Measurements from ENCODE around the gene HSPG2. TPM values are rescaled to one million over a fixed set of nuclear protein-coding genes. Genes with fewer than 3 reads are reported as not detected.

Gene HSPG2
- total and polyA plus RNA-seq, 2 of the 13 experiments (the other 11 are each of a cell fraction or from before 2014, with no cell fraction given) = 9.1 to 13.1 TPM

DNA sequence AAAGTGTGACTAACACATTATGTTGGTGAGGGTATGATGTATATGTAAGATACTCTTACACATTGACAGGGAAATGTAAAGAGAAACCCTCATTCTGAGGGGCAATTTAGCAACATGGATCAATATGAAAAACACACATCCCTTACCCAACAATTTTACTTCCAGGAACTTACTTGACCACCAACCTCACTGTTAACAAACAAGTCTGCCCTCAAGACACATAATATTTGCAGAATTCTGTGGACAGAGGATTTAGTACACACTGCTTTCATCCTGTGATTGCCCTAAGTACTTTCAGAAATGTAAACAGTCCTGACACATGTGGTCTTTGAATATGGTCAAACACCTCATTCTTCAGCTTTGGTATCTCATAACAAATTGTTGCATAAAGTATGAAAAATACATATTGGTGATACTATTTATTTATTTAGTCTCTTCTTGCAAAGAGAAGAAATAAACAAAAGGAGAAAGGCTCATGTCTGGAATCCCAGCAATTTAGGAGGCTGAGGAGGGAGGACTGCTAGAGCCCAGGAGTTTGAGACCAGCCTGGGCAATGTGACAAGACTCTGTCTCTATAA is 161.0 kb downstream of the HSPG2 start (continued):
- peak; percentile 35; the same call in 1 of the 2 replicates for TF ChIP-seq ZNF24 (IDR thresholded peaks at IDR 0.05)
- TF ChIP-seq NCOA2 (CRISPR knock-in tag; IDR thresholded peaks at IDR 0.05) = peak; percentile 96
- peak; percentile 74 for TF ChIP-seq HNF4A (CRISPR knock-in tag; IDR thresholded peaks at IDR 0.05)
- TF ChIP-seq FOXA1 (IDR thresholded peaks at IDR 0.05) = peak; percentile 87
- TF ChIP-seq FOXA1 (CRISPR knock-in tag; IDR thresholded peaks at IDR 0.05) = peak; percentile 95
- TF ChIP-seq PRDM15 (CRISPR knock-in tag; IDR thresholded peaks at IDR 0.05) = no peak
- TF ChIP-seq PITX1 (CRISPR knock-in tag; IDR thresholded peaks at IDR 0.05) = peak; percentile 99
- peak; percentile 66 for TF ChIP-seq ZBTB43 (CRISPR knock-in tag; conservative IDR thresholded peaks at IDR 0.05)
- TF ChIP-seq ZNF614 (CRISPR knock-in tag; IDR thresholded peaks at IDR 0.05; ENCODE audit: borderline replicate concordance) = 0 out of 2 replicates have a peak, but pooled peaks have one; percentile 39
- peak in 1 of 2 experiments; percentile 84; a peak in 2 of 4 replicates for TF ChIP-seq EP300 (IDR thresholded peaks at IDR 0.05; ENCODE audit: low read depth in 2 of 2, low read length in 2 of 2)
- TF ChIP-seq EP300 (CRISPR knock-in tag; IDR thresholded peaks at IDR 0.05; ENCODE audit: borderline replicate concordance) = peak; percentile 89; the same call in 1 of the 2 replicates
- no peak for TF ChIP-seq DNMT1 (CRISPR knock-in tag; IDR thresholded peaks at IDR 0.05)
- TF ChIP-seq ERF (CRISPR knock-in tag; IDR thresholded peaks at IDR 0.05) = peak; percentile 82
- no peak for TF ChIP-seq SMAD1 (CRISPR knock-in tag; IDR thresholded peaks at IDR 0.05; ENCODE audit: borderline replicate concordance, low read depth)
- TF ChIP-seq, protein P1, sequence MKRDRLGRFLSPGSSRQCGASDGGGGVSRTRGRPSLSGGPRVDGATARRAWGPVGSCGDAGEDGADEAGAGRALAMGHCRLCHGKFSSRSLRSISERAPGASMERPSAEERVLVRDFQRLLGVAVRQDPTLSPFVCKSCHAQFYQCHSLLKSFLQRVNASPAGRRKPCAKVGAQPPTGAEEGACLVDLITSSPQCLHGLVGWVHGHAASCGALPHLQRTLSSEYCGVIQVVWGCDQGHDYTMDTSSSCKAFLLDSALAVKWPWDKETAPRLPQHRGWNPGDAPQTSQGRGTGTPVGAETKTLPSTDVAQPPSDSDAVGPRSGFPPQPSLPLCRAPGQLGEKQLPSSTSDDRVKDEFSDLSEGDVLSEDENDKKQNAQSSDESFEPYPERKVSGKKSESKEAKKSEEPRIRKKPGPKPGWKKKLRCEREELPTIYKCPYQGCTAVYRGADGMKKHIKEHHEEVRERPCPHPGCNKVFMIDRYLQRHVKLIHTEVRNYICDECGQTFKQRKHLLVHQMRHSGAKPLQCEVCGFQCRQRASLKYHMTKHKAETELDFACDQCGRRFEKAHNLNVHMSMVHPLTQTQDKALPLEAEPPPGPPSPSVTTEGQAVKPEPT (CRISPR knock-in tag; IDR thresholded peaks at IDR 0.05; ENCODE audit: low read depth) = no peak
- peak; percentile 90 for TF ChIP-seq NKX3-1 (CRISPR knock-in tag; IDR thresholded peaks at IDR 0.05)
- 0 out of 2 replicates have a peak, but pooled peaks have one; percentile 64 for TF ChIP-seq KAT7 (CRISPR knock-in tag; IDR thresholded peaks at IDR 0.05; ENCODE audit: borderline replicate concordance)
- peak; percentile 95 for TF ChIP-seq FOXJ3 (CRISPR knock-in tag; IDR thresholded peaks at IDR 0.05; ENCODE audit: borderline replicate concordance)
- peak; percentile 74; the same call in 1 of the 2 replicates for TF ChIP-seq HOXD1 (CRISPR knock-in tag; IDR thresholded peaks at IDR 0.05)
- TF ChIP-seq REPIN1 (CRISPR knock-in tag; IDR thresholded peaks at IDR 0.05; ENCODE audit: borderline replicate concordance, low read depth) = 0 out of 2 replicates have a peak, but pooled peaks have one; percentile 32
- TF ChIP-seq SNAPC2 (CRISPR knock-in tag; IDR thresholded peaks at IDR 0.05) = 0 out of 2 replicates have a peak, but pooled peaks have one; percentile 21
- peak in 1 of 2 experiments; percentile 94; a peak in 2 of 4 replicates for TF ChIP-seq KLF16 (CRISPR knock-in tag; IDR thresholded peaks at IDR 0.05)
- peak; percentile 86 for TF ChIP-seq THAP11 (CRISPR knock-in tag; IDR thresholded peaks at IDR 0.05)
- TF ChIP-seq RCOR2 (CRISPR knock-in tag; IDR thresholded peaks at IDR 0.05) = peak; percentile 96
- TF ChIP-seq SMAD3 (CRISPR knock-in tag; IDR thresholded peaks at IDR 0.05) = peak; percentile 97
- peak; percentile 79 for TF ChIP-seq TARDBP (CRISPR knock-in tag; IDR thresholded peaks at IDR 0.05)
